ENCODE data around the gene OR4D9. TPM values are rescaled to one million over a fixed set of nuclear protein-coding genes. Genes with fewer than 3 reads are reported as not detected.
"Not testable (repeated sequence)": the region's sequence is repeated elsewhere in the genome, so short reads cannot be mapped to it uniquely, and the experiment has no call there.

The OR4D9 gene
- not detected for total RNA-seq

- no peaks in the 10 kb centered on the region for H3K9me3 Mint-ChIP-seq
- ATAC-seq (peak; percentile 58 to 81), DNase-seq (ENCODE audit: low spot score in 2 of 2) (no peak)
- peak within 1 kb of the TSS; percentile 6 to 91 for H3K27ac Mint-ChIP-seq
- H3K36me3 Mint-ChIP-seq, result no peaks in the 10 kb centered on the region
Measured at GRCh38 chr11:59510941-59511589, at the start of gene OR4D9. OR4D9 (plus strand) TSS chr11:59511539; CDS start chr11:59514913, 3,374 bp downstream.

- H3K9me3 Mint-ChIP-seq, result no peaks in the 10 kb centered on the region
- H3K27ac Mint-ChIP-seq, result no peak overlapping the region
- H3K36me3 Mint-ChIP-seq, result no peaks in the 10 kb centered on the region
- ATAC-seq (no peak), DNase-seq (ENCODE audit: low spot score in 2 of 2) (no peak)
Measured at GRCh38 chr11:59463190-59463641, 48.1 kb upstream of the OR4D9 start.

GRCh38 chr11:59473015-59473414 lies 38.3 kb upstream of the OR4D9 start, which contains the start of gene OR4D10:
OR4D10 (plus strand) TSS chr11:59473315; CDS start chr11:59477430, 4,115 bp downstream.
- no peaks in the 10 kb centered on the region for H3K36me3 Mint-ChIP-seq
- no peak within 1 kb of the TSS for H3K27ac Mint-ChIP-seq
- DNase-seq (ENCODE audit: low spot score in 2 of 2), result no peak
- ATAC-seq, result no peak
- no peaks in the 10 kb centered on the region for H3K9me3 Mint-ChIP-seq

GRCh38 chr11:59475176-59475575 lies 36.2 kb upstream of the OR4D9 start:
- no peaks in the 10 kb centered on the region for H3K36me3 Mint-ChIP-seq
- DNase-seq (ENCODE audit: low spot score in 2 of 2) (no peak), ATAC-seq (no peak)
- no peak overlapping the region for H3K27ac Mint-ChIP-seq
- no peaks in the 10 kb centered on the region for H3K9me3 Mint-ChIP-seq

- ATAC-seq (no peak), DNase-seq (ENCODE audit: low spot score in 2 of 2) (no peak)
- H3K9me3 Mint-ChIP-seq, result no peaks in the 10 kb centered on the region
- H3K36me3 Mint-ChIP-seq, result no peaks in the 10 kb centered on the region
- no peak overlapping the region for H3K27ac Mint-ChIP-seq
Measured at GRCh38 chr11:59479906-59480305, 31.4 kb upstream of the OR4D9 start.

GRCh38 chr11:59480359-59480758 lies 31.0 kb upstream of the OR4D9 start:
- Mint-ChIP-seq H3K36me3 (no peaks in the 10 kb centered on the region), H3K9me3 (no peaks in the 10 kb centered on the region), H3K27ac (no peak overlapping the region)
- DNase-seq (ENCODE audit: low spot score in 2 of 2), result no peak
- ATAC-seq, result no peak

- H3K36me3 Mint-ChIP-seq, result no peaks in the 10 kb centered on the region
- ATAC-seq (peak in 1 of 2 donors; percentile 75), DNase-seq (ENCODE audit: low spot score in 2 of 2) (no peak)
- peaks cover 0 to 8% of the 10 kb centered on the region in 2 donors for H3K9me3 Mint-ChIP-seq
- no peak overlapping the region for H3K27ac Mint-ChIP-seq
Measured at GRCh38 chr11:59501931-59502330, 9.4 kb upstream of the OR4D9 start.

GRCh38 chr11:59503276-59503675 lies 8.1 kb upstream of the OR4D9 start, which contains the start of gene OR4D11:
OR4D11 (plus strand) TSS chr11:59503576; CDS start chr11:59503576, 0 bp downstream.
- DNase-seq (ENCODE audit: low spot score in 2 of 2) (no peak), ATAC-seq (no peak)
- Mint-ChIP-seq H3K9me3 (peaks cover 0 to 8% of the 10 kb centered on the region in 2 donors), H3K36me3 (no peaks in the 10 kb centered on the region), H3K27ac (no peak within 1 kb of the TSS)

- ATAC-seq (no peak), DNase-seq (ENCODE audit: low spot score in 2 of 2) (no peak)
- Mint-ChIP-seq H3K36me3 (no peaks in the 10 kb centered on the region), H3K27ac (no peak overlapping the region), H3K9me3 (no peaks in the 10 kb centered on the region)
Measured at GRCh38 chr11:59511675-59512074, 336 bp downstream of the OR4D9 start.

GRCh38 chr11:59520139-59520538 lies 8.8 kb downstream of the OR4D9 start:
- ATAC-seq, H3K36me3 Mint-ChIP-seq: not testable (repeated sequence)

GRCh38 chr11:59520741-59521140 lies 9.4 kb downstream of the OR4D9 start:
- no peaks in the 10 kb centered on the region for H3K36me3 Mint-ChIP-seq
- no peak for ATAC-seq
- no peaks in the 10 kb centered on the region for H3K9me3 Mint-ChIP-seq
- H3K27ac Mint-ChIP-seq, result no peak overlapping the region
- no peak for DNase-seq (ENCODE audit: low spot score in 2 of 2)

More at GRCh38 chr11:59520139-59520538, 8.8 kb downstream of the OR4D9 start:
- not testable (repeated sequence) for DNase-seq (ENCODE audit: low spot score in 2 of 2); H3K27ac Mint-ChIP-seq; H3K9me3 Mint-ChIP-seq

- no peaks in the 10 kb centered on the region for H3K9me3 Mint-ChIP-seq
- no peak for DNase-seq (ENCODE audit: low spot score in 2 of 2)
- H3K27ac Mint-ChIP-seq, result no peak overlapping the region
- H3K36me3 Mint-ChIP-seq, result no peaks in the 10 kb centered on the region
- no peak for ATAC-seq
Measured at GRCh38 chr11:59523541-59523940, 12.2 kb downstream of the OR4D9 start.

GRCh38 chr11:59528711-59529110 lies 17.4 kb downstream of the OR4D9 start:
- no peaks in the 10 kb centered on the region for H3K9me3 Mint-ChIP-seq
- ATAC-seq, result no peak
- H3K27ac Mint-ChIP-seq, result no peak overlapping the region
- no peak for DNase-seq (ENCODE audit: low spot score in 2 of 2)
- no peaks in the 10 kb centered on the region for H3K36me3 Mint-ChIP-seq

GRCh38 chr11:59532620-59533019 lies 21.3 kb downstream of the OR4D9 start:
- Mint-ChIP-seq H3K27ac (no peak overlapping the region), H3K36me3 (no peaks in the 10 kb centered on the region), H3K9me3 (no peaks in the 10 kb centered on the region)
- no peak for DNase-seq (ENCODE audit: low spot score in 2 of 2)
- no peak for ATAC-seq

- DNase-seq (ENCODE audit: low spot score in 2 of 2) (no peak), ATAC-seq (no peak)
- Mint-ChIP-seq H3K9me3 (no peaks in the 10 kb centered on the region), H3K36me3 (no peaks in the 10 kb centered on the region), H3K27ac (no peak overlapping the region)
Measured at GRCh38 chr11:59534676-59535075, 23.3 kb downstream of the OR4D9 start.

- no peak for ATAC-seq
- no peak for DNase-seq (ENCODE audit: low spot score in 2 of 2)
- no peak overlapping the region for H3K27ac Mint-ChIP-seq
- H3K36me3 Mint-ChIP-seq, result no peaks in the 10 kb centered on the region
- peaks cover 0 to 7% of the 10 kb centered on the region in 2 donors for H3K9me3 Mint-ChIP-seq
Measured at GRCh38 chr11:59542142-59542810, 30.9 kb downstream of the OR4D9 start.

GRCh38 chr11:59543713-59544112 lies 32.4 kb downstream of the OR4D9 start:
- not testable (repeated sequence) for H3K9me3 Mint-ChIP-seq; DNase-seq (ENCODE audit: low spot score in 2 of 2); H3K27ac Mint-ChIP-seq; ATAC-seq; H3K36me3 Mint-ChIP-seq

- Mint-ChIP-seq H3K36me3 (peaks cover 0 to 5% of the 10 kb centered on the region in 2 donors), H3K9me3 (peaks cover 0 to 7% of the 10 kb centered on the region in 2 donors), H3K27ac (no peak overlapping the region)
- DNase-seq (ENCODE audit: low spot score in 2 of 2) (no peak), ATAC-seq (no peak)
Measured at GRCh38 chr11:59544869-59545178, 33.5 kb downstream of the OR4D9 start.
